ENCODE results near the gene CAMK4. TPM values are rescaled to one million over a fixed set of nuclear protein-coding genes. Genes with fewer than 3 reads are reported as not detected.
"Not testable (repeated sequence)": the region's sequence is repeated elsewhere in the genome, so short reads cannot be mapped to it uniquely, and the experiment has no call there.

Gene CAMK4
- total RNA-seq, 1 donor from 2014 or later, result 82.8 TPM

DNA sequence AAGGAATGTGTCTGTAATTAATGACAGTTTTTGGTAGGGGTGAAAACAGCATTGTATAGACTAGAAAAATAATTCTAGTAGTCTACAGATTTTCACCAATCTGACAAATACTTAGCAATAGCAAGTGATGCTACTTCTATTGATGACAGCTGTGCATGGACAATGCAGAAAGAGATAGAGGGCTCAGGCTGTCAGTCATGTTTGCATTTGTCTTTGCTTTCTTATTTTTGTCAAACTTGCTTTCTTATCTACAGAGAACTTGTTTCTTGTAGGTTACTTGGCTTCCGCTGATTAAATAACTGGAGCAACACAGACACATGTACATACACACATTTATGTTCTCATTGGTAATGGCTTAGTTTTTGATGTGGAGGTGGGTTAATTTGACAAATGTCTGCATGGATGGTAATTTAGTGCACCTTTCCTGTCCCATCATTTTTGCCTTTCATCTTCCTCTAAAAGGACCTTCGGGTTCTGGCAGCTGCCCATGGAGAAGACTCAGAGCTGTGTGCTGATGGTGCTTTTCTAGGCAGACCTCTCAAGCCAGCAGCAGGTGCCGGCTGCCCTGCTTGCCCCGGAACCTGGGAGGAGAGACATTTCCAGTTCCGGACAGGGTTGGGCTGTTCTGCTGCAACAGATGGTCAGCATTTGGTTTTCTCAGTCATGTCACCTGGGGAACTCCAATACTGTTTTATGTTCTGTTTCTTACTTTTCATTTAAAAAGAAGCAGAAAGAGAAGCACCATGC lies 28.8 kb downstream of the CAMK4 start:
- intact Hi-C loops (cut with micrococcal nuclease), result no loop called here

DNA sequence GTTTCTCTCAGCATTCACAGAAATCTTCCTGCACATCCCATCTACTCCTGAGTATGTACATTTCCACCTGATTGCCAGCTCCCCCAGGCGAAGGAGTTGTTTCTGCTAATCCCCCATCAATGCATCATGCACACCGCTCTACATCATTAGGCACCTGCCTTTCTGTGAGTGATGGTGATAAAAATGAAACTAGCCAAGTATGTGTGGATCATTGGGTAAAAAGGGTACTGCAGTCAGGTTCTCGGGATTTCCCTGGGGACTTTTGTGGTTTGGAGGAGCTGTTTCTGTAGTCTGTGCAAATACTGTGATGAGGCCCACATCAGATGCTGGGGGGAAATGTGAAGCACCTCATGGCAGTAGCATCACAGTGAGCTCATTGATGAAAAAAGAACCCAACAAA lies 30.4 kb downstream of the CAMK4 start:
- intact Hi-C loops (cut with micrococcal nuclease), result loop anchor here (1.0 to 2.0 kb wide), 8 partner anchors 8 to 162 kb away; partner anchors contain the start of gene WDR36

DNA sequence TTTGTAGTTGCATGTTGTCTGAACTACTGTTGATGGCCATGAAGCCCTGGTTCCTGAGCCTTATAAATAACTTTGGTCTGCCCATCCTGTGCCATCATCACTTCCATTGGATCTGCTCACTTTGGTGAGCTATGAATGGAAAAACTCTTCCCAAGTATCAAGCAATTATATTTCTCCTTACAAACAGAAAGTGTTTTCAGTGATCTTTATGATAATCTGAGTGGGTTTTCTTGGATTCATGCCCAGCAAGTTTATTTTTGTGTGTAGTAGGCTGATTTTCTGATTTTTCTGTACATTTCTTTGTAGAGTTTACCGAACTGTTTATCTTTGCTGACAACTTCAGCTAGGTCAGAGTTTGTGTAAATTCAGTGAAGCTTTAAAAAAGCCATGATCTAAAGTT lies 31.0 kb downstream of the CAMK4 start:
- intact Hi-C loops (cut with micrococcal nuclease), result loop anchor here (2.0 kb wide), 2 partner anchors 16 to 82 kb away; no protein-coding TSS in a partner anchor

DNA sequence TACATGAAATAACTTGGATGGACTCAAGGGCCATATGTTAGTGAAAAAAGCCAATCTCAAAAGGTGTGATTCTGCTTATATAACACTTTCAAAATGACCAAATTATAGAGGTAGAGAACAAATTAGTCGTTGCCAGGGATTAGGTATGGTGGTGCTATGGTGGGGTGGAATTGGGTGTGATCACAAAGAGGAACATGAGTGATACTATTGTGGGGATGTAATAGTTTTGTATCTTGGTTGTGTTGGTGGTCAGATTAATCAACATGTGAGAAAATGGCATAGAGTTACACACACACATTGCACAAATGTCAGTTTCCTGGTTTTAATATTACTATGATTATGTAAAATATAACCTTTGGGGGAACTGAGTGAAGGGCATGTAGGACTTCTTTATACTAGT lies 31.9 kb downstream of the CAMK4 start:
- intact Hi-C loops (cut with micrococcal nuclease), result no loop called here

DNA sequence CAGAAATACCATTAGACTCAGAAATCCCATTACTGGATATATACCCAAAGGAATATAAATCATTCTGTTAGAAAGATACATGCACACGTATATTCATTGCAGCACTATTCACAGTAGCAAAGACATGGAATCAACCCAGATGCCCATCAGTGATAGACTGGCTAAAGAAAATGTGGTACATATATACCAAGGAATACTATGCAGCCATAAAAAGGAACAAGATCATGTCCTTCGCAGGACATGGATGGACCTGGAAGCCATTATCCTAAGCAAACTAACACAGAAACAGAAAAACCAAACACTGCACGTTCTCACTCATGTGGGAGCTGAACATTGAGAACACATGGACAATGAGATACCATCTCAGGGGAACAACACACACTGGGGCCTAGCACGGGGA lies 33.4 kb downstream of the CAMK4 start:
- intact Hi-C loops (cut with micrococcal nuclease), result not testable (repeated sequence)

DNA sequence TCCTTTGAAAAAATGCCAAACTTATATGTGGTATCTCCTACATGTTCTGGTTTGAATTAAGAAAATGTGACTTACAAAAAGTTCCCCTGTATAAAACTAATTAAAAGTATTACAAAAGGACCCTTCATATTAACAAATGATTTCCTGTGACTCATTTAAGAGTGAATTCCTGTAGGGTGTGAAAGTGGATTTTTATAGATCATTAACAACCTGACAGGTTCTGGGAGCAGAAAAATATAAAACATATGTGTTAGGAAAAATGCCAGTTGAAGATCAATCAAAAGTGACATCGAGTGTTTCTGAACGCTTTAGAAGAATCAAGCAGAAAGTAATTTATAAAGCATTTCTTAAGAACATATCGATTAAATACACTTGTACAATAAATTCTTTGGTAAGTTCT lies 35.5 kb downstream of the CAMK4 start:
- intact Hi-C loops (cut with micrococcal nuclease), result no loop called here

DNA sequence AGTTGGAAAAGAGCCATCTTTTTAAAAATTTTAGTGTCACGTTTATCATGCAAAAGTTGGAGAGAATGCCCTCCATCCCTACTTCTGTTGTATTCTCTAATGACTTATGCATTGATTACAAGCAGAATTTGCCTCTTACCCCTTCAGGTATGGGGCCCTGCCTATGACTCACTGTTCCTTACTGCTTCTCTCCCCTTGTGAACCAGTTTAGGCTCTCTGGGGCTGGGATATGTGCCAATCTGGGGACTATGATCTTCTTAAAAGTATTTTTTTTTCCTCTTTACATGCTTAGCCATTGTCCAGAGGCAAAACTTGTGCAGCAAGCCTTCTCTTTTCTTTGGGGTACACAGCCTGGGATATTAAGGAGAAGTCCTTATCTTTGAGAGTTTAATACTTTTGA lies 37.4 kb downstream of the CAMK4 start:
- intact Hi-C loops (cut with micrococcal nuclease), result no loop called here

DNA sequence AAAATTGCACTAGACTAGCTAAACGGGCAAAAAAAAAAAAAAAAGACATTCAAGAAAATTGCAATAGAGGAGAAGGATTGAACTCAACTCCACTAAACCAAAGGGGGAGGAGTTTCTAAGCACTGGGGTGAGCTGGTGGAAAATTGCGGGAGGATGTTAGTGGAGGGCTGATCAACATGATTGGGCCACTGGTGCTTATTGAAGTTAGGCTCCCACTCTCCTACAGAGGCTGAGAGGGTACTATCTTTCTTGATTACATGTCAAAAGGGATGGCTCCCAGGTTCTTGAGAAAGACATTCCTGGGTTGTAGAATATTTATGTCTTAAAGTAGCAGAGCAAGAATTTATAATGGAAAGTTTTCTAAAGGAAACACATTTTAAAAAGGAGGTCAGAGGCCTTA lies 38.0 kb downstream of the CAMK4 start:
- intact Hi-C loops (cut with micrococcal nuclease), result no loop called here

DNA sequence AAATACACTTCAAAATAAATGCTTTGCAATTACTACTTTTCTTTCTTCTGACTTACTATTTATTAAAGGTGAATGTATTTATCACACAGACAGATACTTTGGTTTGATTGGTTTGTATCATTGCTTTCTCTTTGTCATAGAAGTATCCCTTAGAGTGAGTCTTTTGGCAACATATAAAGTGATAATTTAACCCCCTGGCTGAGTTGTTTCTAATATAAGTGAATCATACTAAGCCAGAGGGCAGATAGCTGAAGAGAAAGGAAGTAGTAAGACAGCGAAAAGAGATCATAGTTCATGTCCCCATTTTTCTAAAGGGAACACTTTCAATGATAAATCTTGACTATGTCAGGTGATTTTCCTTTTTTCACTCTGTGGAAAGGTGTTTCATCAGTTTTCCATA lies 38.6 kb downstream of the CAMK4 start:
- intact Hi-C loops (cut with micrococcal nuclease), result no loop called here

DNA sequence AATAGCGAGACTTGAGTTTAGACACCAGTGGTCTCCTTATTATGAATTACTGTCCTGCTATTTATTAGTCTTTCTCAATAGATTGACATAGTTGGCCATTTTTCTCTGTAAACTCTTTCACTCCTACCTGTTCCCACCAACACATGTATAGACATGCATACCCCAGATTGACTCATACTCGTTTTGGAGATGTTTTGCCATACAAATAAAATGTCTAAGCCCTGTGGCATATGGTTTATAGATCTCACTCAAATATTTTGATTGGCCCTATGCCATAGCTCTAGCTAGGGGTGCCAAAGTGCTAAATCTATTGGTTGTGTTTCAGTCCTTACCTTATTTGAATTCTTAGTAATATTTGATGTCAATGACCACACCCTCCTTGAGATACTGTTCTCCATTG lies 42.3 kb downstream of the CAMK4 start:
- intact Hi-C loops (cut with micrococcal nuclease), result no loop called here

DNA sequence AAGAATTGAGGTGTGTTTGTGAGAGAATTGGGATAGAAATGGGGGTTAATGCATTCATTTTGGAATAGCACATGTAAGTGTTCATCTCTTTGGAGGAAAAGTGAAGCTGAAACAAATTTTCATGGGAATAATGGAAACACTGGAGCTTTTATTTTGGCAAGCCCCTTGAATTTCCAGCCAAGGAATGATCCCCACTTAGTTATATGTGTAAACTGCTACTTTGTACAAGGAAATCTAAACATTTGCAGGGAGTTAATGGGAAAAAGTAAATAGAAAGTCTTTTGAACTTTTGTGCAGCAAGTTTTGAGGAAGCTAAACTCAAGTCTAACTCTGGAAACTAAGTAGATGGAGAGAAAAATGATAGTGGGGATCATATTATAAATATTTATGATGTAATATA lies 44.1 kb downstream of the CAMK4 start:
- intact Hi-C loops (cut with micrococcal nuclease), result no loop called here

DNA sequence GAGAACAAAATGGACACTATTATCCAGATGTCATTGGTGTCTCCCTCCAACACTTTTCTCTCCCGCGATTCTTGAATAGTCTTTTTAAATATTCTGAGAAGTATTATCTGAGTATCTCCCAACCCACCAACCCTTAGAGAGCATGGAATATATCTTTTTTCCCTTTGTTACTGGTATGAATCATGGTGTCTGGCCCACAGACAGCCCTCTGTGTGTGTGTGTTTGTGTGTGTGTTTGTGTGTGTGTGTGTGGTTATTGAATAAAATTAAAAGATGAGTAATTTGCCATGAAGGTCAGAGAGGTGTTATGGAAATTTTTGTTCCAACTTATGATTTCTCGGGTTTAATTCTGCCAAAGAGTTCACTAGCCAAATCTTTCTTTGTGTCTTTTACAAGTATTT lies 47.7 kb downstream of the CAMK4 start:
- intact Hi-C loops (cut with micrococcal nuclease), result loop anchor here (2.0 kb wide), 1 partner anchor 17 kb away; no protein-coding TSS in a partner anchor

DNA sequence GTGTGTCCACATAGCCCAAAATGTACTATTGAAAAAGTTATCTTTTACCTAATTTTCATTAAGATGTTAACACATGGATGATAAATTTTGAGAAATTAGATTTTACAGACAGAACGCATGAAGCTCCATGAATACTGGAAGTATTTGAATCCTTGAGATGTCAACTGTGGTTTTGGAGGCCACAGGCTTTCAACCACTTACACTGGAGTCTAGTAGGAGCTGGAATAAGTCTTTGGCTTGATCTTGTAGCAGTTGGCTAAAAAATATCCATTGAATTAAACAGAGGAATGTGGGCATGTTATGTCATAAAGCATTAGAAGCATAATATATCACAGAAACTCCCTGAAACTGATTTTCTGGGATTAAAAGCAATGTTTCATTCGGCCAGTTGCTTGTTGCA lies 52.9 kb downstream of the CAMK4 start:
- intact Hi-C loops (cut with micrococcal nuclease), result loop anchor here (5.0 kb wide), 1 partner anchor 220 kb away; no protein-coding TSS in a partner anchor

DNA sequence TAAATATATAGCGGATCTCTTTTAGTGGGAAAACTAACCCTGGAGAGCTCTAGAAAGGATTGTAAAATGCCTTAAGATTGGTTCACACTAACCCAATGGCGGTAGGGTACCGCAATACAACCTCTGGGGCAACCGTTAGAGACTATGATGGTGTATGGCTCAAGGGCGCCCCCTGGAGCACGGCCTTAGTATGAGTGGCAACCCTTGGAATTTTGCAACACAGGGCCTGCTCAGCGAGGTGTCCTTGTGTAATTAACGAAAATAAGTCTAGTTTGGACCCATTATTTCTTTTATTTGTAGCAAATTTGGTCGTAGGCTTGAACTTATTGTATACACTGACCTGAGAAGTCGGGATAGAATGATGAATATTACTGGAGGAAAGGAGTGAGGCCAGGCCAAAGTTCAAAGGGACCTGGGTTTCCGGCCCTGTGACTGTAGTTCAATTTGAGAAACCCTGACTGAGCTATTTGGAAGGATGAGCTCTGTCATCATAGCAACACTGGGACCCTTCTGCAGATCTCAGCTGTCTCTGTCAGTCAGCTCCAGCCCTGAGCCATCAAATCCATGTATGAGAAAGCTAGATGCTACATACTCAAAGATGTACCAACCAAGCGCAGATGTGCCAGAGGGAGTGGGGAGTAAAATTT lies 54.8 kb downstream of the CAMK4 start:
- intact Hi-C loops (cut with micrococcal nuclease), result loop anchor here (1.0 to 5.0 kb wide), 9 partner anchors 25 to 868 kb away; partner anchors contain the start of genes CAMK4 and WDR36

DNA sequence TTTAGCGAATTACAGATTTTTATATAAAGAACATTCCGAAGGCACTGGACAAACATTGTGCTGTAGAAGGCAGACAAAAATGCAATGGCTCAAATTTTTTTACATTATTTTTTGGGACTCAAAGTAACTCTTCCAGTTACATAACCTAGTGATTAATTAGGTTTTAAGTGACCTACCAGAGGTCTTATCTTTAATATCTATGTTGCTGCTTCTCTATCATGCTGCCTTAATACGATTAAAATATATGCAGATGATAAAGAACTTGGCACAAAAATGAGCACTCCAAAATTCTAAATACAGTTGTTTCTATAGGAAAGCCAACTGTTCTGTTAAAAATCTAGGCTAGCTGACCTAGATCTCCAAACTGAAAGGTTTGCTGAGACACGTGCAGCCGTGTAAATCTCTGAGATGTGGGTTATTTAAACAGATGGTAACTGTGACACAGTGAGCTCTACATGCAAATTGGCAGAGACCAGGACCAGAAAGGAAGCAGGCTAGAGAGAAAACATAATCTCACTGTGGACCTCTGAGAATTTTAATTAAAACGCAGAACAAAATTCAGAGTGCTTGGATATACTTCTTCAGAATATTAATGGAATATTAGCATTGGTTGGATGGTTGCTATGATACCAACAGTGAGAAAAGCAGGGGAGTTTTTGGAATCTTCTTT lies 56.2 kb downstream of the CAMK4 start:
- intact Hi-C loops (cut with micrococcal nuclease), result no loop called here

DNA sequence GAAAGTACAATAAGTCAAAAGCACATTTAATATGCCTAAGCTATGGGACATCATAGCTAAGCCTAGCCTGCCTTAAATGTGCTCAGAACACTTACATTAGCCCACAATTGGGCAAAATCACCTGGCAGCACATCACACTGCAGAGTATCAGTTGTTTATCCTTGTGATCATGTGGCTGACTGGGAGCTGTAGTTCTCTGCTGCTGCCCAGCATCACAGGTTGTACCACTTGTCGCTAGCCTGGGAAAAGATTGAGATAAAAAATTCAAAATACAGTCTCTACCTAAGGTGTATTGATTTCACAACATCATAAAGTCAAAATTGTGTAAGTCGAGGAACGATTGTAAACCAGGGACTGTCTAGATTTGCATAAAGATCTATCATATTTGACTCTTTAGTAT lies 58.6 kb downstream of the CAMK4 start:
- intact Hi-C loops (cut with micrococcal nuclease), result loop anchor here (2.0 kb wide), 1 partner anchor 38 kb away; no protein-coding TSS in a partner anchor

DNA sequence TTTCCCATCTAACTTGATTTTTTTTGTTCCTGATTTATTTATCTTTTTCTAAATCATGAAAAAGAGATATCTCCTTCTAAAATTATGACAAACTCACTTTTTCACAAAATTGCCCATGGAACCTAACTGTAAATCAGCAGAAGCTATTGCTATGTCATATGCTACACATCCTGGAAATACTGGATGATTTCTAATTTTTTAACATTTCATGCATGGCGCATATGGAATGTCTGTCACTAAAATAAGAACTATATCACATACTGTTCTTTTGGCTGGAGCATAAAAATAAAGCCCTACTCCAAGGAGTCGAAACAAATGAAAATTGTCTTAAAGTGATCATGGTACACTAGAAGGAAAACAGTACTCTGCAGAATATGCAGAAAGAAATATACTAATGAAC lies 60.6 kb downstream of the CAMK4 start:
- intact Hi-C loops (cut with micrococcal nuclease), result no loop called here

DNA sequence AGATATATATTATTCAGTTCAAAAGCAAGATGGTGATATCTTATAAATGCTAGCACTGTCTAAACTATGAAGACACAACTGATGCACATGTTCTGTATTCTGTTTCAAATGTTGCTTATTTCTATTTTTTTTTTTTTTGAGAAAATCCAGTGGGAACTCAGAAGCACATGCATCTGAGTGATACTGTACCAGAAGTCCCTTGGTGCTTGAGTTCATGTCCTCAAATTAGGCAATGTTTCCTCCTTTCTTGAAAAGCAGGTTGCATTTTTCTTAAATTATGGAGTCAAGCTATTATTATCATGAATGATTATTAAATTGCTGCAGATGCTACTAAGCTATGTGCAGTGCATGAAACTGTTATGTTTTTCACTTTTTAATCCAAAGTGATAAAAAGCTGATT lies 70.4 kb downstream of the CAMK4 start:
- intact Hi-C loops (cut with micrococcal nuclease), result no loop called here

DNA sequence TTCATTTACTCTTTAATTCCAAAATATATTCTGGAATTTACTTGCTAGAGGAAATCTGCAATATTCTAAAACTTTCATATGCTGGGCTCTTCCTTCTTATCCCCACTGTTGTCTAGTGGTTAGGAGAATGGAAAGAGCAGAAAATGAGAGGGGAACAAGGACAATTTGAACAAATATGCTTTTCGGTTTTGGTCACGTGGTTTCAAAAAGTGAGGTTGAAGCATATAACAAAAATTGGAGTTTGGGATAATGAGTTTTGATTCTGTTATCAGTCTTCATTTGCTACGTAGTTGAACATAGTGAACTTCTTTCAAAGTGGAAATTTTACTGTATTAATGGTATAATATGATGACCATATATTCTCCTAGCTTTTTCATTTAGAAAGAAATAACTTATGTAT lies 71.5 kb downstream of the CAMK4 start:
- intact Hi-C loops (cut with micrococcal nuclease), result no loop called here

DNA sequence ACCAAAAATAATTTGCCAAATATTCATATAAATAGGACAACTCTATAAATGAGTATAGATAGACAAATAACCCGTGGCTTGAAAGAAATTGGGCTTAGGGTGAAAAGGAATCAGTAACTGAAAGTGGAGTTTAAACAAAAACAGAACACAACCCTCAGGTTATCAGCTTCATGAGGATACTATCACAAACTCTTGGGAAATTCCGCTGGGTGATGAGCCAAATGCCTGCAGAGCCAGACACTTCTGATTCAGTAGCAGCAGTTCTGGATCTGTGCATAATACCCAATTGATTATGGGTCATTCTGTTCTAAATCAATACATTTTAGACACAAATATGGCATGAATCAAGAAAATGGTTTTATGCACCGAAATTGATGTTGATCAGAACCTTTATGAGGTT lies 72.4 kb downstream of the CAMK4 start:
- intact Hi-C loops (cut with micrococcal nuclease), result no loop called here

DNA sequence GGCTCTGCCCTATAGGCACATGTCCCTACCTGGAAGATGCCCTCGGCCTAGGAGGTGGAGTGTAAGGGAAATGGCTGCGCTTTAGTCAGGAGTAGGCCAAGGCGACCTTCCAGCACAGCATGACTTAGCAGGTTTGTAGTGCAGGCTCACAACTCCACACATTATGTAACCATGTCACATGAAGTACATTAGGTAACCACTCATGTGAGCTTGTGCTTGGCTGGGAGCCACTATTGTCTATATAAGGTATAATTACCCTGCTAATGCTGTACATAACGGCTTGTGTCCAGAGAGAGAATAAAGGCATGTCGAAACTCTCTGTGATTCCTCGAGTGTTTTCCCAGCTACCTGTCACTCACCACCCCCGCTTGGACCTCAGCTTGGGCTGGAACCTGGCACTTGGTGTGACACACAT lies 74.9 kb downstream of the CAMK4 start:
- intact Hi-C loops (cut with micrococcal nuclease), result no loop called here

DNA sequence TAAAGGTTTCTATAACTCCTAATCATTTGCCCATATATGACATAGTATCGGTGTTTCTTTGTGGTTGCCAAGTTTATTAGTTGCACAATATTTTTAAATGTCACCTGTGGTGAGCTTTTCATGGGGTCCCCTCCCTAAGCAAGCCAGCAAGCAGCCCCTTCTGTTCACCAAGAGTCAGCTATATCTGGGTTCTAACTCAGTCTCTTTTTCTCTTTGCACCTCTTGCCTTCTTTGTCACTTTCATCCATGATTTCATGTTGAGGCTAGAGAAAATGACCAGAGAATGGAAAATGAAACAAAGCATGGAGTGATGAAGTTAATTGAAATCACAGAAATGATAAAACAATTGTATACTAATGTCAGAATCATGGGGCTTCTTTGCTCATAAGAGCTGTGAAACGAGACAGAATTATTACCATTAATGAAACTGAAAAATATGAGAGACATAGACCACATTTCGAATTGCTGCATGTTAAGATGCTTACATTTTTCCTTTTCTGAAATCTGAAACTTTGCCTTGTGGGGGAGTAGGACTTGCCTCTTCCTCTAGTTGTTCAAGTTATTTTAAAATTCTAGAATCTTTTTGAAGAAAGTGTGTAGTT lies 75.7 kb downstream of the CAMK4 start:
- intact Hi-C loops (cut with micrococcal nuclease), result no loop called here
